Measurements from ENCODE around the gene DCUN1D5.
"Not testable (repeated sequence)": the region's sequence is repeated elsewhere in the genome, so short reads cannot be mapped to it uniquely, and the experiment has no call there.

Gene DCUN1D5

DNA sequence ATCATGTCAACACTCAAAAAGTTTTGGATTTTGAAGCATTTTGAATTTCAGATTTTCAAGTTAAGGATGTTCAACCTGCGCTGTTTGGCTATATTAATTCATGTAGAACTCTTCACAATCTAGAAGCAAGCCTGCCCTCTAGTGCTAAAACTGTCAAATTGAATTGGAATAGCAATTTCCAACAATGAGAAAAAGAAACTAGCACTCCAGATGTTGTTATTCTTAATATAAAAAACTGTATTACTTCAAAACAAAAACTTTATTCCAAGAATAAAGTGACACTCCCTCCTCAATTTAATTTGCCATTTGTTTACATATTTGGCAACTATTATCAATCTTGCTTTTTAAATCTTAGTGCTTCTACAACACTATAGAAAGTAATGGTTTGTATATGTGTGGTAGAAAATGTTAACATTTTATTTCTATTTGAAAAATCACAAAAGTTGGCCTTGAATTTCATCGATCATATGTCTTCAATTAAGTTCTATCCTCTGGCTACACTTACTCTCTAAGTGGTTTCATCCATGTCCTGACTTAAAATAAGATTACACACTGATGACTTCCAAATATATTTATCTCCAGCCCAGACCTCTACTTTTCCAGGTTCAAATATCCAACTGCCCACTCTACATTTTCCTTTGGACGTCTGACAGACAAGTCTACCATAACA is 36.6 kb downstream of the DCUN1D5 start:
- DNase-seq (ENCODE audit: low spot score), result peak; percentile 43

DNA sequence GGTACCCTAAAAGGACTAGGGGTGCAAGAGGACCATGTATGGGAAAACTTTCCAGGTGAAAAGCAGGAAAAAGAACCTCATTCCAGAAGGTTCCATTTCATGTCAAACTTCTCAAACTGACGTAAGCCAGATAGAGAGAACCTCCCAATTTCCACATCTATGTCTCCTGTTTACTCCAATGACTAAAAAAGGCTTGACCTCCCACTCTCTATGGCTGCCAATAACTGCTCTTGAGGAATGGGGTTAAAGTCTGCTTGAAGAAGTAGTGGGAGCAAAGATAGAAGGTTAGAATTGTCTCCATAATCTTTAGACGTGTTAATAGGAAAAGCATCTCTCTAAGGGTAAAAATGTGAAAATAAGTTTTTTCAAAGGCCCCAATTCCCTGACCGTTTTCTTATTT is 38.0 kb downstream of the DCUN1D5 start:
- no peak for DNase-seq (ENCODE audit: low spot score)

DNA sequence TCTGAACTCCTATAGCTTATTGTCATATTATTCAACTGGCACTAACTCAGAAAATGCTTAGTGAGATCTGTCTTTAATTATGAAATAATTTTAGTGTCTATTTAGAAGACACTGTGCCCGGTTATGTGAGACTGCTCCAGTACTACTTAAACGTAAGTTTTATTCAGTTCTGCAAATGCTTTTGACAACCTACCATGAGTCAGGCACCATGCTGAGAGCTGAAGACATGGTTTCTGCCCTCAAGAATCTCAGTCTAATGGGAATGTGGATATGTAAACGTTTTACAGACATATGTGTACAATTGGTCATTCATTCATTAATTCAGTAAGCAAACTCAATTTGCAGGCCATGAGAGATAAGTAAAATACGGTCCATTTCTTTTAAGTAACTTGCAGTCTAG is 40.0 kb downstream of the DCUN1D5 start:
- no peak for DNase-seq (ENCODE audit: low spot score)

GRCh38 chr11:103051151-103051801 is 40.7 kb downstream of the DCUN1D5 start:
- DNase-seq (ENCODE audit: low spot score), result no peak

DNA sequence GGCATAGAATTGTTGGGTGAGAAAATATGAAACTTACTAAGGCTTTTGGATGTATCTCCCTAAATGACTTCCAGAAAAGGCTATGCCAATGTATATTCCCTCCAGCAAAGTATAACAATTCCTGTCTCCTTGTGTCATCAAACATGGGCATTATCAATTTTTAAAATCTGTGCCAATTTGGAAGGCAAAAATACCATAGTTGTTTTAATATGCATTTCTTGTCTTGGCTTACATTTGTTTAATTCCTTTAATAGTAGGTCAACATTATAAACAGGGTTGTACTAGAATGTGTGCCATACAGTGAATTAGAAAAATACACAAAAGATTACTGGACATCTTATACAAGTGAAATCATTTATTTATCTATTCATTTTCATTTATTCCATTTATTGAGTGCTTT is 41.6 kb downstream of the DCUN1D5 start:
- no peak for DNase-seq (ENCODE audit: low spot score)

- DNase-seq (ENCODE audit: low spot score), result no peak
Observed at GRCh38 chr11:103047837-103048236, 44.1 kb downstream of the DCUN1D5 start.

DNA sequence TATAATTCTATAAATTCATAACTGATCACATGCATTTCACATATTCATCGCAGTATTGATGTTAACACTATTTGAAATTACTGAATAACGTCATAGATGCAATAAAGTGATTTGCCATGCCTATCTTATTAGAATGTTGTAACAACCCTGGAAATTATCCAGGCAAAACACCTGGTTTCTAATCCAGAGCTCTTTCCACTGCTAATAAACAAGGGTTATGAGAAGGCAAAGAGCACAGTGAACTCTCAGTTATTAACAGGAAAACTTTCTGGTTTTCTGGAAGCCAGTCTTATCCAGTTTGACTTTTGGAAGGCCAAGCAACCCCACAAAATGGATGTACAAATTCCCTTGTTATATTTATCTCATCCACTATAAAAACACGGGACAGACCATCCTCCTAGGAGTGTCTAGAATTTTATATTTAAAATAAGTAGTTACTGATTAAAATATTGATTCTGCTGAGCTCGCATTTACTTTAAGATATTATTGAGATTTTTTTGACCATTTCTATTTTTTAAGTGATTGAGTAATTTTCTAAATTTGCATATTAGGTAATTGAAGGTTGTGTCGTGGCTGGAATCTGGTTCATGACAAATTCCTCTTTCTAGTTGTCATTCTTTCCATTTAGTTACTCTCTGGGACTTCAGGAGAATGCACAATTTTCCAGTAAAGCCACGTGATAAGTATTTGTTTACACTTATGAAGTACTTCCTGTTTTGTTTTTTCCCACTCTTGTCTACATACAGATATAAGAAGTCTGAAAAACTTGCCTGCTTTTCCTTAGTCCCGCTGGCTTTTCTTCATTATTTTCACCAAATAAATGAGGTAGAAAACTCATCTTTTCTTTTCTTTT is 47.9 kb downstream of the DCUN1D5 start:
- no peak for DNase-seq (ENCODE audit: low spot score)

- DNase-seq (ENCODE audit: low spot score), result no peak
Observed at GRCh38 chr11:103042161-103042560, 49.8 kb downstream of the DCUN1D5 start.

DNA sequence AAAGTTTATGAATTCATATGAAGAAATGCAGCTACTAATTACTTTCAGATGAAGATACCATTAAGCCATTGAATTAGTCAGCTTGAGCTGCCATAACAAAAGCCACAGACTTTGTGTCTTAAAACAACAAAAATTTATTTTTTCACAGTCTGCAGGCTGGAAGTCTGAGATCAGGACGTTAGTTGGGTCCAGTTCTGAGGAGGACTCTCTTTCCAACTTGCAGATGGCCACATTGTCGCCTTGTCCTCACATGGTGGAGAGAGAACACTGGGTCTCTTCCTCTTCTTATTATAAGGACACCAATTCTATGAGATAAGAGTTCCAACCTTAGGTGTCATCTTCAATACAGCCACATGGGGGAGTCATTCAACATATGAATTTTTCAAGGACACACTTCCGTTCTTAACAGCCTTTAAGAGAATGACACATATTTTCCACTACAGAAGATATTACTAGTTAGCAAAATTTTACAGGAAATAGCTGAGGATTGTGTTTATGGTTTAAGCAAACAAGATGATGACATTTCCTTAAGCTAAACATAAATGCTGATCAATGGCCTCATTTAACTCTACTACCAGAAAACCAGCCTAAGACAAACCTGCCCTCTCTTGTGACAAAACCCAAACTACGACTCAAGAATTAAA is 56.0 kb downstream of the DCUN1D5 start:
- DNase-seq (ENCODE audit: low spot score), result peak; percentile 58

GRCh38 chr11:103035216-103035615 is 56.7 kb downstream of the DCUN1D5 start:
- DNase-seq (ENCODE audit: low spot score), result no peak

DNA sequence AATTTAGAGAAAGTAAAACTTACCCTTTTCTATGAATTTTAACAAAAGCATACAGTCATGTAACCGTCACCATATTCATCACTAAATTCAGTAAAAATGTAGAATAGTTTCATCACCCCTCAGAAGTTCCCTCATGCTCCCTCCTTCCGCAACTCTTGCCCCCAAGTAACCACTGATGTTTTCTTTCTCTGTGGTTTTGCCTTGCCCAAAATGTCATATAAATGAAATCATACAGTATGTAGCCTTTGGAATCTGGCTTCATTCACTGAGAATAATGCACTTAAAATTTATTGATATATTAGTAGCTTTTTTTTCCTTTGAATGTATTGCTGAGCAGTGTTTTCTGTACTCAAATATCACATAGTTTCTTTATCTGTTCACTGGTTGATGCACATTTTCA is 60.1 kb downstream of the DCUN1D5 start:
- DNase-seq (ENCODE audit: low spot score), result no peak

DNA sequence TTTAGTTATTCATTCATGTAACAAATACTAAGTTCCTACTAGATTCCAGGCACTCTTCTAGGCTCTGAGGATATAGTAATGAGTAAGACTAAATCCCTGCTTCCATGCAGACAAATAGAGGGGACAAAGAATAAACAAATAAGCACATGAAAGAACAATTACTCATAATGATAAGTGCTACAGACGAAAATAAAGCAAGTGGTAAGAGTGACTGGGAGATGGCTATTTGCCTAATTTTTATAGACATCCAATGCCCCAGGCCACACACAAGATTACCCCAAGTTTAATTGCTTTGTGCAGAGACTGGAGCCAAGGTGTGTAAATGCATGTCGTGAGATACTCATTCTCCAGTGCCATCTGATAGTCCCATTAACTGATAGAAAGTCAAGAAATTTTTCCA is 62.6 kb downstream of the DCUN1D5 start:
- DNase-seq (ENCODE audit: low spot score), result no peak

- DNase-seq (ENCODE audit: low spot score), result not testable (repeated sequence)
Observed at GRCh38 chr11:103028304-103029020, 63.5 kb downstream of the DCUN1D5 start.

DNA sequence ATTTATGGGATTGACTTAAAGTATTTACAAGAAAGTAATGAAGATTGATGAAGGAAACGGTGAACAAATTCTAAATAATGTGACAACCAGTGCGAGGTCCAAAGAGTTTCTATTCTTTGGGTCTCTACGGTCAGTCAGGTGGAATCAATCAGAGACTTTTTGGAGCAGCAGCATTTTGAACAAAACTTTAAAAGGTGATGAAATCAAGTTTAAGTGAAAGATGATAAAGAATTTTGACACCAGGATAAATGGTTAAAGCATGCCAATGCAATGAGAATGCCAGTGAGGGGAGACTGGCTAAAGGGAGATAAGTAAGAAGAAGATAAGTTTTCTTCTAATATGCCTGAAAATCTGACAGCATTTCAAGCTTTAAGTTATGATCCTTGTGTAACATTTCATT is 67.9 kb downstream of the DCUN1D5 start:
- no peak for DNase-seq (ENCODE audit: low spot score)

DNA sequence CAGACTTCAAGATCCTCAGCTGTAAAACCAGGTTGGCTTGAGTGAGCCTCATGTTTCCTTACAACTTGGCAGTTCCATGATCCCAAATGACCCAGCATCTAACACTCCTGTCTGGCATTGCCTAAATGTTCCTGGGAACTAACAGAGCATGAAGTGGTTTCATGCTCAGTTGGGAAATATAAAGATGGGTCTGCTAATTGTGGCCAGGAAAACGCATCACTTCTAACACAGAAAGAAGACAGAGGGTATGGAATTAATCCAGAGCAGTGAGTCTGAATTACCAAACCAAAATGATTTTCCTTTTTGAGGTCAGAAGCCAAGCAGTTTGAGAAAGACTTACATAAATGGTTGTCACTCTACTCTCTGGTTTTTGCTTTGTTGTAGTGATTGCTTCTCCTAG is 75.9 kb downstream of the DCUN1D5 start:
- no peak for DNase-seq (ENCODE audit: low spot score)

DNA sequence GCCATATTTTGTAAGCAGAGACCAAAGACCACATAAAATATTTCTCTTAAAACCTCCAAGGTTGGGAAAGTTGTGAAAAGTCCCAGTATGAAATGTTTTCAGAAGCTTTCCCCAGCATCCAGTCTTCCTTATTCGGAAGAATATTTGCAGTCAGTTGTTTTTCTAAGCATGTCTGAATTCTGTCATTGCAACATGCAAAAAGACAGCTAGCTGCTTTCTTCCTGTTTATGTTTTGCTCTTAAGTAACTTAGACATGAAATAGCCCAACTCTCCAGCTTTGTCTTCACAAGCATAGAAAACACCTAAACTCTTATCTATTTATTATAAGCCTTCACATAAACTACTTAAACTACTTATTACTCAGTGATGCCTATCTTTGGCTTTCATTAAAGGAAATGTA is 78.5 kb downstream of the DCUN1D5 start:
- DNase-seq (ENCODE audit: low spot score), result no peak
